Mesodermal cell (in vitro differentiated cells): ENCODE results near the gene GRIA1.
"Not testable (repeated sequence)": the region's sequence is repeated elsewhere in the genome, so short reads cannot be mapped to it uniquely, and the experiment has no call there.

Experiments
- H3K27ac ChIP-seq: 2 replicates; pipeline ENCODE4 v1.7.0; 2013; ENCODE audit warnings: mild to moderate bottlenecking, low read depth, low read length, moderate library complexity; ENCODE audit not compliant: severe bottlenecking
- H3K36me3 ChIP-seq: 2 replicates; pipeline ENCODE4 v1.7.1; 2013; ENCODE audit warnings: mild to moderate bottlenecking, low read length, moderate library complexity; ENCODE audit not compliant: control insufficient read depth, insufficient read depth
- H3K4me1 ChIP-seq: one replicate; pipeline ENCODE4 v1.7.1; 2013; ENCODE audit warnings: mild to moderate bottlenecking, low read length; ENCODE audit not compliant: insufficient read depth, control insufficient read depth, poor library complexity, severe bottlenecking
- H3K4me3 ChIP-seq: 2 replicates; pipeline ENCODE4 v1.7.0; 2013; ENCODE audit warnings: low read length, control low read depth, mild to moderate bottlenecking; ENCODE audit not compliant: insufficient read depth, poor library complexity, severe bottlenecking; ENCODE audit errors: extremely low read depth
- H3K9me3 ChIP-seq: 2 replicates; pipeline ENCODE4 v1.7.1; 2013; ENCODE audit warnings: mild to moderate bottlenecking, low read length, moderate library complexity; ENCODE audit not compliant: control insufficient read depth
- WGBS, 2 experiments: methylation state at CpG; one replicate each; pipeline ENCODE4 v1.1.5; 2013; ENCODE audit warnings: missing lambda C conversion rate in 2 of 2; ENCODE audit not compliant: insufficient coverage in 2 of 2; 5-methylcytosine and 5-hydroxymethylcytosine counted together

The GRIA1 gene

GRCh38 chr5:153712946-153713345, 222.5 kb downstream of the GRIA1 start:
- H3K4me3 ChIP-seq: no peak overlapping the region
- no peaks in the 10 kb centered on the region for H3K4me1 ChIP-seq
- no peaks in the 10 kb centered on the region for H3K36me3 ChIP-seq
- WGBS, 2 experiments: 81 to 93% methylated on average over 2 to 3 of the region's 3 CpGs
- H3K27ac ChIP-seq: no peak overlapping the region
- H3K9me3 ChIP-seq: no peaks in the 10 kb centered on the region

DNA sequence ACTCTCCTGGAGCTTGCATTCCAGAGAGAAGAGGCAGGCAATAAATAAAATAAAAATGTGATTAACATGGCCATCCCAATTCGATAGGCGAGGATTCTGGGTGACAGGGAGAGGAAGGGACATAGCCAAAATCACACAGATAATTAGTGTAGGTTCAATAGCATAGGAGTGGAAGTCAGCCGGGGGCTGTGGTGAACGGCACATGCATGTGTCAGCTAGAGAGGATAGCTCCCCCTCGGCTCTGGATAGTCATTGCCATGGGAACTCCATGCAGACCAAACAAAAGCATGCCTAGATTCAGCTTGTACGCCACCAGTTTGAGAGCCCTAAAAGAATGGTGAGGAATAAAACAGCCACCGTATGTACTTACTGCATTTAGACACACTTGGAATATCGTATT, 223.5 kb downstream of the GRIA1 start:
- Histone ChIP-seq H3K36me3 (no peaks in the 10 kb centered on the region), H3K4me1 (no peaks in the 10 kb centered on the region), H3K9me3 (no peaks in the 10 kb centered on the region), H3K4me3 (no peak overlapping the region), H3K27ac (no peak overlapping the region)
- WGBS, 2 experiments: 67 to 76% methylated on average over 4 to 6 of the region's 8 CpGs

- H3K27ac ChIP-seq: no peak overlapping the region
- H3K4me1 ChIP-seq: no peaks in the 10 kb centered on the region
- no peaks in the 10 kb centered on the region for H3K36me3 ChIP-seq
- no peaks in the 10 kb centered on the region for H3K9me3 ChIP-seq
- 100% methylated on average over 1 of the region's 2 CpGs; no CpG with 5 or more reads in 1 of the 2 experiments for WGBS, 2 experiments
- no peak overlapping the region for H3K4me3 ChIP-seq
These were observed 224.3 kb downstream of the GRIA1 start for GRCh38 chr5:153714798-153715197.

DNA sequence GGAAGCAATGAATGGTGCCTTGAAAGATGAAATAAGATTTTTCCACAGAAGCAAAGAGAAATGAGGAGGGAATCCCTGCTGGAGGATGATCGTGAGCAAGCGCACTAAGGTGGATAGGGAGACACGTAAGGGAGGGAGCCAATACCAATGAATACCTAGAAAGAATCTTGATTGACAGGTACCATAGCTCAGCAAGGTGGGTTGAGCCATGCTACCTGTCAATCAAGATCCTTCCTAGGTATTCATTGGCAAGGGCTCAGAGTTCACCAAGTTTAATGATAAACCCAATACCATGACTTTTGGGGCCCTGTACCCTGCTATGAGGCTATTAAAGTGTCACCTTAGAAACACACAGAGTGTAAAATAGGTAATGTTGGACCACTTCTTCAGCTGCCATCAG, 226.8 kb downstream of the GRIA1 start:
- Histone ChIP-seq H3K4me1 (no peaks in the 10 kb centered on the region), H3K36me3 (no peaks in the 10 kb centered on the region), H3K4me3 (no peak overlapping the region), H3K9me3 (no peaks in the 10 kb centered on the region), H3K27ac (no peak overlapping the region)
- 100% methylated on average over 2 of the region's 3 CpGs; no CpG with 5 or more reads in 1 of the 2 experiments for WGBS, 2 experiments

DNA sequence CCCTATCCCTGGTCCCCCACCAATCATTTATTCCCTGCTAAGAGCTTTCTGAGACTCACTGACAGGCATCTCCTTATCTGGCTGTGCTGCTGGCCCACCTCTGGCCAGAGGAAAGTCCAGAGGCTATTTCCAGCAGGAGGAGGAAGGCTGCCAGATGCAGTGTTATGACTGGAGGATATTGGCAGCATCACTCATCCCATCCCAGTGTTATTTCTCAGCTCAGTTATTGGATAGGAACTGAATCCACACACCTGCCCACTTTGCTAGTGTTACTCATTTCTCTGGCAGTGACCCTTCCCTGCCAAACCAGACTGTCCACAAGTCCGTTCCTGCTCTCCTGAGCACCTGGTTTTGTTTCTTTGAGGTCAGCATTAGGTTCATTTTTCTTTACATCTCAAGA, 228.2 kb downstream of the GRIA1 start:
- Histone ChIP-seq H3K9me3 (peaks cover 6% of the 10 kb centered on the region), H3K27ac (no peak overlapping the region), H3K4me3 (no peak overlapping the region), H3K36me3 (no peaks in the 10 kb centered on the region), H3K4me1 (no peaks in the 10 kb centered on the region)
- no CpG with 5 or more reads among the region's 1 CpG for WGBS, 2 experiments

- Histone ChIP-seq H3K27ac (no peak overlapping the region), H3K36me3 (no peaks in the 10 kb centered on the region), H3K9me3 (peaks cover 6% of the 10 kb centered on the region), H3K4me1 (no peaks in the 10 kb centered on the region), H3K4me3 (no peak overlapping the region)
- WGBS, 2 experiments: 85 to 100% methylated on average over 1 to 4 of the region's 5 CpGs
These were observed 228.9 kb downstream of the GRIA1 start for GRCh38 chr5:153719324-153719723.

- H3K4me1 ChIP-seq, H3K36me3 ChIP-seq, H3K4me3 ChIP-seq, H3K9me3 ChIP-seq, H3K27ac ChIP-seq: not testable (repeated sequence)
- 88 to 94% methylated on average over 4 to 11 of the region's 15 CpGs for WGBS, 2 experiments
These were observed 232.6 kb downstream of the GRIA1 start for GRCh38 chr5:153723022-153723610.

DNA sequence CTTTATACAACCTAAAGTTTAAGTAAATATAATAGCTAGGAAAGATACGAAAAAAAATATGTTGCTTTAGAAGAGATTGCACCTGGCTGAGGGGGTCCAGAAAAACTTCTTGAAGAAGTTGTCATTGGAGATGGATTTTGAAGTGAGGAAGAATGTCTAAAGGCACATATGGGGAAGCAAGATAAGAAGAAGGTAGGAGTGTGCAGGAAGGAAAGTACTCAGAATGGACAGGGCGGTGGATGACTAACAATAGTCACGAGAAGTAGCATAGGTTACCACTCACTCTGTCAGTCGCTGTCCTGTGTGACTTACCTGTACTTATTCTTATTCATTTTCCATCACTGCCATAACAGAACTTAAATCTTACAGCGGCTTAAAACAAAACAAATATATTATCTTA, 251.6 kb downstream of the GRIA1 start:
- H3K4me1 ChIP-seq: no peaks in the 10 kb centered on the region
- no peak overlapping the region for H3K4me3 ChIP-seq
- H3K27ac ChIP-seq: no peak overlapping the region
- peaks cover 2% of the 10 kb centered on the region for H3K9me3 ChIP-seq
- WGBS, 2 experiments: 64 to 71% methylated on average over 3 to 4 of the region's 5 CpGs
- no peaks in the 10 kb centered on the region for H3K36me3 ChIP-seq

DNA sequence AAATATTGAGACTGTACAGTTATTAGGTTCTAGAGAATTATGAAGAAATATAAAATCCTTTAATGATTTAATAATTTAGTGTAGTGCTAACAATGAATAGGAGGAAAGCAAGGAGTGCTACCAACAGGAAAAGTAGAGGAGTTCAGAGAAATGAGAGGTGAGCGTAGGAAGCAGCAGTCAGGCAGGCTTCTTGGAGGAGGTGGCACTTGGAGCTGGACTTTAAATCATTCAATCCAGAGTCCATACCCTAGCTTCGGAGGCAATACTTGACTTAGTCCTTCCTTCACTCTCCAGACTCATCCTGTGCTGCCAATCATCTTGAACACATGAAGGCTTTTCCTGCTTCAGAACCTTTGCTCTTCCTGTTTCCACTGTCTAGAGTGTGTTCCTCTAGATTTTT, 254.3 kb downstream of the GRIA1 start:
- H3K9me3 ChIP-seq: peaks cover 3% of the 10 kb centered on the region
- peaks cover 4% of the 10 kb centered on the region for H3K4me1 ChIP-seq
- H3K4me3 ChIP-seq: no peak overlapping the region
- H3K36me3 ChIP-seq: no peaks in the 10 kb centered on the region
- H3K27ac ChIP-seq: no peak overlapping the region
- 90 to 100% methylated on average over 1 of the region's 2 CpGs for WGBS, 2 experiments

- Histone ChIP-seq H3K4me3 (no peak overlapping the region), H3K4me1 (peaks cover 7% of the 10 kb centered on the region), H3K9me3 (peaks cover 3% of the 10 kb centered on the region), H3K36me3 (no peaks in the 10 kb centered on the region), H3K27ac (no peak overlapping the region)
- WGBS, 2 experiments: 72 to 92% methylated on average over 3 to 4 of the region's 5 CpGs
These were observed 255.4 kb downstream of the GRIA1 start for GRCh38 chr5:153745778-153746395.

GRCh38 chr5:153746440-153746839, 256.0 kb downstream of the GRIA1 start:
- Histone ChIP-seq H3K27ac (no peak overlapping the region), H3K4me3 (no peak overlapping the region), H3K9me3 (peaks cover 3% of the 10 kb centered on the region), H3K36me3 (no peaks in the 10 kb centered on the region), H3K4me1 (peaks cover 7% of the 10 kb centered on the region)
- WGBS, 2 experiments: 100% methylated on average over 1 of the region's 3 CpGs; no CpG with 5 or more reads in 1 of the 2 experiments
